ENCODE data around the gene MARCO. TPM values are rescaled to one million over a fixed set of nuclear protein-coding genes. Genes with fewer than 3 reads are reported as not detected.
A peak's percentile ranks its signal among the peaks of the same experiment; 100 is the strongest.
"Not testable (repeated sequence)": the region's sequence is repeated elsewhere in the genome, so short reads cannot be mapped to it uniquely, and the experiment has no call there.

Gene MARCO
- total RNA-seq, 2 donors from 2014 or later, result not detected

- H3K9me3 Mint-ChIP-seq, result no peaks in the 10 kb centered on the region
- H3K4me1 Mint-ChIP-seq (ENCODE audit: low read depth), result no peaks in the 10 kb centered on the region
- no peaks in the 10 kb centered on the region for H3K36me3 Mint-ChIP-seq (ENCODE audit: insufficient read depth in 2 of 2)
- ATAC-seq (replicated peaks in 1 of 2), result peak; percentile 15 to 47
- H3K27me3 Mint-ChIP-seq (ENCODE audit: low read depth), result no peaks in the 10 kb centered on the region
- DNase-seq, result no peak
- no peak overlapping the region for H3K4me3 Mint-ChIP-seq
- no peak overlapping the region for H3K27ac Mint-ChIP-seq
Observed at GRCh38 chr2:118987886-118988285, 45.9 kb downstream of the MARCO start.

- ATAC-seq (replicated peaks in 1 of 2), result no peak
- no peaks in the 10 kb centered on the region for H3K9me3 Mint-ChIP-seq
- H3K36me3 Mint-ChIP-seq (ENCODE audit: insufficient read depth in 2 of 2), result no peaks in the 10 kb centered on the region
- H3K27me3 Mint-ChIP-seq (ENCODE audit: low read depth), result peaks cover 4% of the 10 kb centered on the region
- no peak overlapping the region for H3K27ac Mint-ChIP-seq
- no peak for DNase-seq
- peaks cover 5% of the 10 kb centered on the region for H3K4me1 Mint-ChIP-seq (ENCODE audit: low read depth)
- H3K4me3 Mint-ChIP-seq, result no peak overlapping the region
Observed at GRCh38 chr2:118988706-118989105, 46.7 kb downstream of the MARCO start.

- DNase-seq (no peak), ATAC-seq (replicated peaks in 1 of 2) (no peak)
- Mint-ChIP-seq H3K4me1 (ENCODE audit: low read depth) (peaks cover 5% of the 10 kb centered on the region), H3K9me3 (no peaks in the 10 kb centered on the region), H3K27me3 (ENCODE audit: low read depth) (peaks cover 12% of the 10 kb centered on the region), H3K4me3 (no peak overlapping the region), H3K27ac (no peak overlapping the region), H3K36me3 (ENCODE audit: insufficient read depth in 2 of 2) (no peaks in the 10 kb centered on the region)
Observed at GRCh38 chr2:118989481-118989880, 47.5 kb downstream of the MARCO start.

GRCh38 chr2:118990757-118991545 is 49.0 kb downstream of the MARCO start:
- ATAC-seq (replicated peaks in 1 of 2) (no peak), DNase-seq (no peak)
- H3K4me3 Mint-ChIP-seq, result no peak overlapping the region
- H3K4me1 Mint-ChIP-seq (ENCODE audit: low read depth), result peaks cover 5% of the 10 kb centered on the region
- no peaks in the 10 kb centered on the region for H3K9me3 Mint-ChIP-seq
- H3K27me3 Mint-ChIP-seq (ENCODE audit: low read depth), result peaks cover 12% of the 10 kb centered on the region
- H3K36me3 Mint-ChIP-seq (ENCODE audit: insufficient read depth in 2 of 2), result no peaks in the 10 kb centered on the region
- no peak overlapping the region for H3K27ac Mint-ChIP-seq

- no peaks in the 10 kb centered on the region for H3K9me3 Mint-ChIP-seq
- H3K27me3 Mint-ChIP-seq (ENCODE audit: low read depth), result peaks cover 12% of the 10 kb centered on the region
- no peaks in the 10 kb centered on the region for H3K36me3 Mint-ChIP-seq (ENCODE audit: insufficient read depth in 2 of 2)
- H3K4me3 Mint-ChIP-seq, result no peak overlapping the region
- H3K4me1 Mint-ChIP-seq (ENCODE audit: low read depth), result peaks cover 5% of the 10 kb centered on the region
- no peak overlapping the region for H3K27ac Mint-ChIP-seq
- no peak for ATAC-seq (replicated peaks in 1 of 2)
- DNase-seq, result no peak
Observed at GRCh38 chr2:118991554-118991953, 49.6 kb downstream of the MARCO start.

- Mint-ChIP-seq H3K36me3 (ENCODE audit: insufficient read depth in 2 of 2) (no peaks in the 10 kb centered on the region), H3K9me3 (no peaks in the 10 kb centered on the region), H3K4me3 (no peak overlapping the region), H3K27ac (no peak overlapping the region), H3K4me1 (ENCODE audit: low read depth) (peaks cover 5% of the 10 kb centered on the region), H3K27me3 (ENCODE audit: low read depth) (peaks cover 12% of the 10 kb centered on the region)
- ATAC-seq (replicated peaks in 1 of 2) (peak; percentile 57 to 80), DNase-seq (peak; percentile 11 to 12)
Observed at GRCh38 chr2:118992740-118993391, 50.9 kb downstream of the MARCO start.

- Mint-ChIP-seq H3K9me3 (peaks cover 0 to 2% of the 10 kb centered on the region in 2 donors), H3K36me3 (ENCODE audit: insufficient read depth in 2 of 2) (no peaks in the 10 kb centered on the region), H3K4me3 (no peak overlapping the region), H3K27ac (no peak overlapping the region), H3K27me3 (ENCODE audit: low read depth) (peaks cover 12% of the 10 kb centered on the region), H3K4me1 (ENCODE audit: low read depth) (peaks cover 5% of the 10 kb centered on the region)
- no peak for DNase-seq
- no peak for ATAC-seq (replicated peaks in 1 of 2)
Observed at GRCh38 chr2:118993392-118993752, 51.4 kb downstream of the MARCO start.

GRCh38 chr2:118994172-118994700 is 52.2 kb downstream of the MARCO start:
- peaks cover 5% of the 10 kb centered on the region for H3K4me1 Mint-ChIP-seq (ENCODE audit: low read depth)
- no peak overlapping the region for H3K4me3 Mint-ChIP-seq
- H3K27me3 Mint-ChIP-seq (ENCODE audit: low read depth), result peaks cover 12% of the 10 kb centered on the region
- H3K27ac Mint-ChIP-seq, result no peak overlapping the region
- ATAC-seq (replicated peaks in 1 of 2) (no peak), DNase-seq (no peak)
- H3K36me3 Mint-ChIP-seq (ENCODE audit: insufficient read depth in 2 of 2), result no peaks in the 10 kb centered on the region
- peaks cover 0 to 3% of the 10 kb centered on the region in 2 donors for H3K9me3 Mint-ChIP-seq

- no peak for ATAC-seq (replicated peaks in 1 of 2)
- Mint-ChIP-seq H3K27me3 (ENCODE audit: low read depth) (peaks cover 12% of the 10 kb centered on the region), H3K4me1 (ENCODE audit: low read depth) (peaks cover 5% of the 10 kb centered on the region), H3K9me3 (peaks cover 0 to 3% of the 10 kb centered on the region in 2 donors), H3K27ac (no peak overlapping the region), H3K36me3 (ENCODE audit: insufficient read depth in 2 of 2) (no peaks in the 10 kb centered on the region), H3K4me3 (no peak overlapping the region)
- DNase-seq, result no peak
Observed at GRCh38 chr2:118994778-118995177, 52.8 kb downstream of the MARCO start.

- H3K9me3 Mint-ChIP-seq; H3K4me1 Mint-ChIP-seq (ENCODE audit: low read depth); H3K4me3 Mint-ChIP-seq; H3K27me3 Mint-ChIP-seq (ENCODE audit: low read depth); H3K36me3 Mint-ChIP-seq (ENCODE audit: insufficient read depth in 2 of 2); ATAC-seq (replicated peaks in 1 of 2); DNase-seq; H3K27ac Mint-ChIP-seq: not testable (repeated sequence)
Observed at GRCh38 chr2:119003856-119004255, 61.9 kb downstream of the MARCO start.

- Mint-ChIP-seq H3K4me3 (no peak overlapping the region), H3K9me3 (peaks cover 0 to 5% of the 10 kb centered on the region in 2 donors), H3K27me3 (ENCODE audit: low read depth) (peaks cover 7% of the 10 kb centered on the region), H3K4me1 (ENCODE audit: low read depth) (no peaks in the 10 kb centered on the region), H3K36me3 (ENCODE audit: insufficient read depth in 2 of 2) (no peaks in the 10 kb centered on the region), H3K27ac (no peak overlapping the region)
- ATAC-seq (replicated peaks in 1 of 2) (no peak), DNase-seq (no peak)
Observed at GRCh38 chr2:119004602-119005001, 62.6 kb downstream of the MARCO start.

GRCh38 chr2:119005051-119005450 is 63.1 kb downstream of the MARCO start:
- no peak for DNase-seq
- Mint-ChIP-seq H3K27me3 (ENCODE audit: low read depth) (peaks cover 7% of the 10 kb centered on the region), H3K4me3 (no peak overlapping the region), H3K27ac (no peak overlapping the region), H3K36me3 (ENCODE audit: insufficient read depth in 2 of 2) (no peaks in the 10 kb centered on the region), H3K4me1 (ENCODE audit: low read depth) (no peaks in the 10 kb centered on the region), H3K9me3 (peaks cover 0 to 5% of the 10 kb centered on the region in 2 donors)
- no peak for ATAC-seq (replicated peaks in 1 of 2)

- DNase-seq (no peak), ATAC-seq (replicated peaks in 1 of 2) (no peak)
- Mint-ChIP-seq H3K27me3 (ENCODE audit: low read depth) (peaks cover 8% of the 10 kb centered on the region), H3K4me3 (no peak overlapping the region), H3K4me1 (ENCODE audit: low read depth) (no peaks in the 10 kb centered on the region), H3K27ac (no peak overlapping the region), H3K9me3 (peaks cover 0 to 5% of the 10 kb centered on the region in 2 donors), H3K36me3 (ENCODE audit: insufficient read depth in 2 of 2) (no peaks in the 10 kb centered on the region)
Observed at GRCh38 chr2:119005555-119005954, 63.6 kb downstream of the MARCO start.
